Posterior vena cava (tissue), 2 donors: ENCODE results near the gene CCDC179. TPM values are rescaled to one million over a fixed set of nuclear protein-coding genes. Genes with fewer than 3 reads are reported as not detected.

ENCODE experiments used
- DNase-seq: peaks from one replicate; pipeline ENCODE4 v3.0.0-alpha.2; 2020; ENCODE audit warnings: low spot score
- intact Hi-C, 2 donors: fragments of 100-400 bp; cut with DNase I; formaldehyde crosslinking; loops; one replicate each; pipeline versions ENCODE4 v1.14.1 to v1.14.2; 2022 to 2023
- long read RNA-seq, 2 donors: library from polyadenylated mRNA; unstranded; transcript quantifications; one replicate each; pipeline ENCODE4 v2.0.0, GENCODE V29; 2020 to 2021
- total RNA-seq, 2 donors: library from RNA; stranded (reverse); fragmentation: NEBNext Ultra II Directional; extraction: Animal tissue kit (Norgen Biotek cat#: 25700); gene quantifications; one replicate each; pipeline ENCODE4 v1.2.1, GENCODE V29; 2021
- donor health status: DM: yes; HTN: yes; CAD: no.
- donor health status: DM: yes; HTN: yes; CAD: no.

Gene CCDC179
- total RNA-seq = not detected
- long read RNA-seq, donor 1 = 0 reads
- long read RNA-seq, donor 2 = 0 reads

GRCh38 chr11:22860241-22860640 lies at the start of gene CCDC179:
TSS of gene CCDC179 (minus strand) at chr11:22860474. CDS start at chr11:22860421, 53 bp downstream.
- peak; percentile 67 for DNase-seq
- intact Hi-C loops = no loop called here

- DNase-seq = no peak
- intact Hi-C loops = no loop called here
Observed at GRCh38 chr11:22903782-22904181, 43.5 kb upstream of the CCDC179 start.

- intact Hi-C loops = no loop called here
- DNase-seq = no peak
Observed at GRCh38 chr11:22901603-22902002, 41.3 kb upstream of the CCDC179 start.

- DNase-seq = no peak
- intact Hi-C loops = no loop called here
Observed at GRCh38 chr11:22900764-22901486, 40.7 kb upstream of the CCDC179 start.

- no peak for DNase-seq
- intact Hi-C loops = no loop called here
Observed at GRCh38 chr11:22898036-22898435, 37.8 kb upstream of the CCDC179 start.

GRCh38 chr11:22890227-22890626 lies 30.0 kb upstream of the CCDC179 start:
- intact Hi-C loops = no loop called here
- no peak for DNase-seq

GRCh38 chr11:22884217-22884616 lies 23.9 kb upstream of the CCDC179 start:
- DNase-seq = no peak
- intact Hi-C loops = no loop called here

- DNase-seq = no peak
- intact Hi-C loops = no loop called here
Observed at GRCh38 chr11:22879630-22880029, 19.4 kb upstream of the CCDC179 start.

GRCh38 chr11:22878604-22879003 lies 18.3 kb upstream of the CCDC179 start:
- DNase-seq = no peak
- intact Hi-C loops = no loop called here

- DNase-seq = no peak
- intact Hi-C loops = no loop called here
Observed at GRCh38 chr11:22878039-22878438, 17.8 kb upstream of the CCDC179 start.

- DNase-seq = no peak
- intact Hi-C loops = no loop called here
Observed at GRCh38 chr11:22875869-22876473, 15.7 kb upstream of the CCDC179 start.

- intact Hi-C loops = no loop called here
- DNase-seq = no peak
Observed at GRCh38 chr11:22869325-22869724, 9.1 kb upstream of the CCDC179 start.

- no peak for DNase-seq
- intact Hi-C loops = no loop called here
Observed at GRCh38 chr11:22859756-22860155, 518 bp downstream of the CCDC179 start.

GRCh38 chr11:22851477-22851876 lies 8.8 kb downstream of the CCDC179 start:
- intact Hi-C loops = no loop called here
- DNase-seq = no peak

- intact Hi-C loops = no loop called here
- DNase-seq = no peak
Observed at GRCh38 chr11:22846726-22847125, 13.5 kb downstream of the CCDC179 start.

GRCh38 chr11:22832315-22833015 lies 27.8 kb downstream of the CCDC179 start:
- intact Hi-C loops = no loop called here

GRCh38 chr11:22830082-22830414 lies 30.2 kb downstream of the CCDC179 start:
- no peak for DNase-seq
- intact Hi-C loops = no loop called here

More at GRCh38 chr11:22832315-22833015, 27.8 kb downstream of the CCDC179 start:
- no peak for DNase-seq

- DNase-seq = peak; percentile 97
- intact Hi-C loops = no loop called here
Observed at GRCh38 chr11:22829231-22830081, 30.8 kb downstream of the CCDC179 start, which contains the start of gene SVIP. TSS of gene SVIP (minus strand) at chr11:22829801. CDS start at chr11:22829748, 53 bp downstream.

GRCh38 chr11:22828373-22828772 lies 31.9 kb downstream of the CCDC179 start:
- intact Hi-C loops = no loop called here
- no peak for DNase-seq

GRCh38 chr11:22822203-22822602 lies 38.1 kb downstream of the CCDC179 start:
- intact Hi-C loops = no loop called here
- DNase-seq = no peak
